Measurements from ENCODE around the gene IFNL2.
"Not testable (repeated sequence)": the region's sequence is repeated elsewhere in the genome, so short reads cannot be mapped to it uniquely, and the experiment has no call there.

Gene IFNL2

DNA sequence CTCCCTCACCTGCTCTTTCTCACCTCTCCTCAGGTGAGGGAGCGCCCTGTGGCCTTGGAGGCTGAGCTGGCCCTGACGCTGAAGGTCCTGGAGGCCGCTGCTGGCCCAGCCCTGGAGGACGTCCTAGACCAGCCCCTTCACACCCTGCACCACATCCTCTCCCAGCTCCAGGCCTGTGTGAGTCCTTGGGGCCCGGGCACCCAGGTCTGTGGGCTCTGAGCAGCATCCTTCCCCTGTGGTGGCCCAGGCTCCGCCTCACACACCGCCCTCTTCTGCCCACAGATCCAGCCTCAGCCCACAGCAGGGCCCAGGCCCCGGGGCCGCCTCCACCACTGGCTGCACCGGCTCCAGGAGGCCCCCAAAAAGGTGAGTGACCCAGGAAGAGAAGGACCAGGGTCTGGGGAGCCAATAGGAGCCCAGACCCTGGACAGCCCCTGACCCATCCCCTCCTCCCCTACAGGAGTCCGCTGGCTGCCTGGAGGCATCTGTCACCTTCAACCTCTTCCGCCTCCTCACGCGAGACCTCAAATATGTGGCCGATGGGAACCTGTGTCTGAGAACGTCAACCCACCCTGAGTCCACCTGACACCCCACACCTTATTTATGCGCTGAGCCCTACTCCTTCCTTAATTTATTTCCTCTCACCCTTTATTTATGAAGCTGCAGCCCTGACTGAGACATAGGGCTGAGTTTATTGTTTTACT is 29.9 kb downstream of the IFNL2 start:
- no peak for DNase-seq

DNA sequence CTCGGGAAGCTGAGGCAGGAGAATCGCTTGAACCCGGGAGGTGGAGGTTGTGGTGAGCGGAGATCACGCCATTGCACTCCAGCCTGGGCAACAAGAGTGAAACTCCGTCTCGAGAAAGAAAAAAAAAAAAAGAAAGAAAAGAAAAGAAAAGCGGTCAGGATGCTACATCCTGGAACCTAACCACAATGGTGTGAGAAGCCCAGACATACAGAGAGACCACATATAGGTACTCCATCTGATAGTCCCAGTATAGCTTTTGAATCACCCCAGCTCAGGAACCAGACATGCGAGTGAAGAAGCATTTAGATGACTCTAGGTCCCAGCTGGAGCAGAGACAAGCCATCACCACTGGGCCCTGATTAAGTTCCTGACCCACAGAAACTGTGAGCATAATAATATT is 31.2 kb downstream of the IFNL2 start:
- DNase-seq = no peak

GRCh38 chr19:39299832-39300231 is 31.6 kb downstream of the IFNL2 start:
- no peak for DNase-seq

- no peak for DNase-seq
Observed at GRCh38 chr19:39301021-39301420, 32.8 kb downstream of the IFNL2 start.

GRCh38 chr19:39301562-39301961 is 33.4 kb downstream of the IFNL2 start:
- no peak for DNase-seq

GRCh38 chr19:39303373-39304184 is 35.4 kb downstream of the IFNL2 start:
- no peak for DNase-seq

DNA sequence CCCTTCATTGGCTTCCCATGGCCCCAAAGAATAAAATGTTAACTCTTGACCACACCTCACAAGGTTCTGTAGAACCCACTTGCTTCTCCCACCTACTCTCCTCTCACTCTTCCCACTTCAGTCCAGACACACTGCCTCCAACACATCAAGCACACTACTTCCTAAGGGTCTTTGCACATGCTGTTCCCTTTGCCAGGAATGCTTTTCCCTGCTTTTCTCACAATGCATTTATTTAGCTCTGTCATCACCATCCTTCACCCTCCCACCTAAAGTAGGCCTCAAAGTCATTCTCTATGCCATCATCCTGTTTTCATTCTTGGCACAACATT is 36.0 kb downstream of the IFNL2 start:
- no peak for DNase-seq

DNA sequence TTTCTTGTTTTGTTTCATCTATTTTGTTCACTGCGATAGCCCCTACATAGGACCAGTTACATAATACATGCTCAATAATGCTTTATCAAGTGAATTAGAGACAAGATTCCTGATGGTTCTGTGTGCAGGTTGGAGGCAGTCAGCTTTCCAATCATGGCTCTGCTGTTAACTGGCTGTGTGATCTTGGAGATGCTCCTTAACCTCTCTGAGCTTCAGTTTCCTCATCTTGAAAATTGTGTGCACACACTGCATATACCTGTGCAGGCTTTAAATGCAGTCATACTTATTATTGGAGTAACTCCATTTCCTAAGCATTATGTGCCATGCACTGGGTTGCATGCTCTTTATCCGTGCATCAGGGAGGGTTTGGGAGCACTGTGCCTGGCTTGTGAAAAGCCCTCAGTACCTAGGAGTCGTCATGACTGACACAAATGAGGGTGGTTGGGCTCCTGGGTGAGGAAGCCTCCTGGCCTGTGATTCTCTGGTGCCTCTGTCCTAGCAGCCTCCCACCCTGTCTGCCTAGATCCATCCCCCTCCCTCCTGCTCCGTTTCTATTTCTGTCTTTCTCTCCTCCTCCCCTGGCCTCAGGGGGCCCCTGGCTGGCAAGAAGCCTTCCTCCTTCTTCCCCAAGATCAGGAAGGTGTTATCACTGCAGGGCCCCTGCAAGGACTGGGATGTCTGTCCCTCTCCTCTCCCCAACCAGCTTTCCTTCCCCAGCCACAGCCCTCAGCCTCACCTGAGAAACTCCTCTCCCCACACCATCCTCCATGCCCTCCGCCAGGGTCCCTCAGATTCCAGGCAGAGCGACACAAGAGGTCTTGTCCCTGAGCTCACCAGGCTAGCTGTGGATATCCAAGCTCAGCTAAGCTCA is 36.7 kb downstream of the IFNL2 start:
- DNase-seq = no peak

DNA sequence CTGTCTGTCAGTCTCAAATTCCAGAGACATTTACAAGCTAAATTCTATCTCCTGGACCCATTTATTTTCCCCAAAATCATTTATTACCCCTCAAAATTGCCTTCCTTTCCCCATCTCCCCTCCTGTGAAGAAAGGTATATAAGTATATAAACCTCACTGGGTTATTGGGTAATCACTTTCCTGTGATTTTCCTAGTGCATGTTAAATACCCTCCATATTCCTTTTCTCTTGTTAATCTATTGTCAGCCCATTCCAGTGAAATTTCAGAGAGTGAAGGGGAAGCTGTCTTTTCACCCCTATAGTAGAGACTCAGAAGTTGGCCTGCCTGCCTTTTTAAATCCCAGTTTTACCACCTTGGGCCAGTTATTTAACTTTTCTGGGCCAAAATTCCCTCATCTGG is 37.9 kb downstream of the IFNL2 start:
- no peak for DNase-seq

DNA sequence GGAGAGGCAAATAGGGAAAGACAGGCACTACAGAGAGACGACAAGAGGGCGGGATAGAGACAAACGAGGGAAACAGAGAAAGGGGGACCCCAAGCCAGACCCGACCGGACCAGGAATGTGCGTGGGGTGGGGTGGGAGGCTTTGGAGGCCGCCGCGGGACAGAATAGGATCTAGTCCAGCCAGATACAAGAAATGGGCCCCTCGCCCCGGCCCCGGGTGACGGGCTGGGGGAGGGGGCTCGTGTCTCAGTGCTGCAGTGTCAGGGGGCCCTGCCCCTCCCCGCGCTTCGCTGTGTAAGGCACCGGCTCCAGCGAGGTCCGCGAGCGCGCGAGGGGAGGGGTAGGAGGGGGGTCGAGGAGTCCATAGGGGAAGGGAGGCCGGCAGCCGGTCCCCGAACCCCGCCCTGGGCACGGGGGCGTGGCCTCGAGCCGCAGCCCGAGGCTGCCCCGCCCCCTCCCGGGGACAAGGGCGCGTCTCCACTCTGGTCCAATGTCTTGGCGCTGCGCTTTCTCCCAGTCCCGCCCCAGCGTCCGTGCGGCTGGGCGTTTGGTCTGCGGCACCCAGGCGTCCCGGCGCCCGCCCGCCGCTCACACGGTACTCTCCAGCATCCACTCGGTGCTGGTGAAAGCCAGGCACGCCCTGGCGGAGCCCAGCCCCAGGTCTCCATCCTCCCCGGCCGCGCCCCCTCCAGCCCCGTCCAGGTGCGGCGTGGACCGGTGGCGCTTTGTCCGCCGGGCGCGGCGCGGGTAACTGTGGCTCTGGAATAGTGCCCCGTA is 39.0 kb downstream of the IFNL2 start:
- DNase-seq = no peak

- no peak for DNase-seq
Observed at GRCh38 chr19:39307822-39308530, 39.8 kb downstream of the IFNL2 start.

GRCh38 chr19:39308531-39309304 is 40.5 kb downstream of the IFNL2 start:
- no peak for DNase-seq

DNA sequence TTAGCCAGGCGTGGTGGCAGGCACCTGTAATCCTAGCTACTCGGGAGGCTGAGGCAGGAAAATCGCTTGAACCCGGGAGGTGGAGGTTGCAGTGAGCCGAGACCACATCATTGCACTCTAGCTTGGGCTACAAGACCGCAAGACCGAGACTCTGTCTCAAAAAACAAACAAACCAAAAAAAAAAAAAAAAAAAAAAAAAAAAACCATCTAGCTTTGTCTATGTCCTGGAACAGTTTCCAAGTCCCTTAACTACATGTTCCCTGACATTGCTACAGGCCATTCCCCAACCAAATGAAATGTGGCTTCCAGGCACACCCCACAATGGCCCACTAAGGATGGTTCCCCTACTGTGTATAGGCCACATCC is 41.1 kb downstream of the IFNL2 start:
- DNase-seq = not testable (repeated sequence)

DNA sequence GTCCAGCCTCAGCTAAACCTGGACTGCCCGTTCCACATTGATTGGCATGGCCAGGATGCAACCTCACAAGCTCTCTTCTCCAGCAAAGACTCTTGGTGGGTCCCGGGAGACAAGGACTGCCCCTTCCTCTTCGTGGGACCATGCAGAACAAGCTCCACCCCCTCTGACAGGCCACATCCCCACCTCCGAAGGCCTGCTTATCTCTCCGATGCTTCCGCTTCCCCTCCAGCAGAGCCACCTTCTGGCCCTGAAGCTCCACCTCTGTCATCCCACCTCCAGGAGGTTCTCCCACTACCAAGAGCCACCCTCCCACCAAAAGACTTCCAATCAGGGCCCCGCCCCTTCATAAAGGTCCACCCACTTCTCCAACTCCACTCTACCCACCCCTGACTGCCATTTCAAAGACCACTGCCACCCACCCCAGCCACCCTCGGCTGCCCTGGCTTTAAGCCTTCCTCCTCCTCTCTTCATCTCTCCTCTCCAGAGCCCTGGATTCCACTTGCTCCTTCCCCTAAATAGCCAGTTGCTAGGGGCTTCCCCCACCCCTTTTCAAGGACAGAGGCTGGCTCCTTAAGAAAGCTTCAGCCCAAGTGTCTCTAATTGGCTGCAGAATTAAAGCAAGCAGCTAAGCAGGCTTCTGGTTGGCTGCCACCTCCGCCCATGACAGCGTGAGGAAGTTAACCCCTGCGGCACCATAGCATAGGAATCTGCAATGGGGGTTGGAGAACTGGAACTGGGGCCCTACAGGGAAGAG is 42.5 kb downstream of the IFNL2 start:
- DNase-seq = no peak

DNA sequence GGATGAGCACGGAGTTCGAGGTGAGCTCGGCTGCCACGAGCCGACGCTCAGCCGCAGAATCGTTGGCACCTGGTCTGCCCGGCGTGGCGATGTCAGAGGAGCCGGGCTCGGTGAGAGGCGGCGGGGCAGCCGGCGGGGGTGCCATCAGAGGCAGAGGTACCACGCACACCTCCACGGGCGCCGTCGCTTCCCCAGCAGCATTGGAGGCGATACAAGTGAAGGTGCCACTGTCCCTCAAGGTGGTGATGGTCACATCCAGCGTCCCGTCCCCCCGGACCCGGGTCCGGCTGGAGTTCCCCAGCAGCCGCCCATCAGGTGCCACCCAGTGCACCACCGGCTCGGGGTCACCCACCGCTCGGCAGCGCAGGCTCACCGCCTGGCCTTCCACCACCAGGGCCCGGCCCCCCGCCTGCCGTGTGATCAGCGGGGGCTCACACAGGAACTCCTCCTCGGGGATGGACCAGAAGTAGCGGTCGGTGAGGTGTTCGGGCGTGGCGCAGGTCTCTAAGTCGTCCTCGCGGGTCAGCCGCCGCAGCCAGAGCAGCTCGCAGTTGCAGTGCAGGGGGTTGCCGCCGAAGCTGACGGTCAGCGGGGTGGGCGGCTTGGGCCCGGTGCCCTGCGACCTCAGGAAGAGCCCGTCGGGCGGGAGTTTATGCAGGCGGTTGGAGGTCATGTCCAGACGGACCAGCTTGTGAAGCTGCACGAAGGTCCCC is 46.0 kb downstream of the IFNL2 start:
- DNase-seq = no peak

DNA sequence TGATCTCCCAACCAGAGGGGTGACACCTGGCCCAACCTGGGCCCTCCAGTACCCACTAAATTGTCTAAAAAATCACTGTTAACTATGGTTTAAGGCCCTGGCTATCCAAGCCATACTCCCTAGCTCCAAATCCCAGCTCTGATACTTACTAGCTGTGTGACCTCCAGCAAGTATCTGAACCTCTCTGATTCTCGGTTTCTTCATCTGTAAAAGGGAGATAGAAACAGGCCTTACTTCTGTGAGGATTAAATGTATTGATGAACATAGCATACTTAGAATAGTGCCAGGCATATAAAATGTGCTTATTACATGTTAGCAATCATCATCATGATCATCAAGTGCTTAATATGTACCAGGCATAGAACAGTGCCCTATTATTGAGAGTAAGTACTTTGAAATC is 47.7 kb downstream of the IFNL2 start:
- DNase-seq = no peak

DNA sequence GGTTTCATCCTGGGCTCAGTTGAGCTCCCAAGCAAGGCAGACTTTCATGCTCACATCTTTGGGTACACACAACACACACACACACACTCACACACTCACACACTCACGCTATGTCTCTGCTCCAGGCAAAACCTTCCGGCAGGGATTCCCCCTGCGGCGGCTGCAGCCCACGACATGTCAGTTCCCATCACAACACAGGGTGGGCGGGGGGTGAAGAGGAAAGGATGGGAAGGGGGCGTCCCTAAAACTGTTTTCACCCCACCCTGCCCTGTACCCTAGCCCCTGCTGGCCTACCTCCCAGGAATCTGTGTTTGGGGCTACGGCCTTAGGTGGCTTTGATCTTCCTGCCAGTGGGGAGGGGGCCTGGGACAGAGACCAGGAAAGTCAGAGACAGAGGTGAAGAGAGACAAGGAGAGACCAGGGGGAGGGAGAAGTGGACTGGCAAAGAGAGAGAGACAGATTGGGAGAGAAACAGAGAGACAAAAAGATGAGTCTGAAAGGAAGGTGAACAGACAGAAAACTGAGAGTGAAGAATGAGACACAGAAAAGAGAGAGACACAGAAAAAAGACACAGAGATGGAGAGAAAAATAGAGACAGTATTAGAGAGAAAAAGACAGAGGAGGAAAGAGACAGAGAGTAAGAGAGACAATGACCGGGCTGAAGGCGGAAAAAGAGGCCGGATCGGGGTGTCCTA is 48.6 kb downstream of the IFNL2 start:
- no peak for DNase-seq

DNA sequence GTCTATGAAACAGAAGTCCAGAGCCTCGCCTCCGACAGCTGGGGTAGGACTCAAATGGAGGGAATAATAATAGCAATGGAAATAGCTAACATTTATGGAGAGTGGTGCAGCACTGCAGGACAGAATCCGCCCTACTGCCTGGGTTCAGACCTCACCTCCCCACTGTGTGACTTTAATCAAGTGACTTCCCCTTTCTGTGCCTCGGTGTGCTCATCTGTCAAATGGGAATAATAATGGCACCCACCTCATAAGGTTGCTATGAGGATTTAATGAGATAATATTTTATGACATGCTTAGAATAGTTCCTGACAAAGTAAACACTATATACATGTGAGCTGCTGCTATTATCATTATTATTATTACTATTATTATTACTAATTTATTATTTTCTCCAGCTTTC is 49.3 kb downstream of the IFNL2 start:
- no peak for DNase-seq

- no peak for DNase-seq
Observed at GRCh38 chr19:39318071-39318470, 49.9 kb downstream of the IFNL2 start.
